WTC11 (cell line): Measurements from ENCODE around the gene ZFP62. TPM values are rescaled to one million over a fixed set of nuclear protein-coding genes. Genes with fewer than 3 reads are reported as not detected.
A peak's percentile ranks its signal among the peaks of the same experiment; 100 is the strongest.

Experiments used
- ATF1 ChIP-seq: sonication (generic); formaldehyde crosslinking; IDR thresholded peaks from 2 replicates; pipeline ENCODE4 v1.8.1; 2023; ENCODE audit warnings: mild to moderate bottlenecking, moderate library complexity, missing genetic modification reagents
- CBFB ChIP-seq: sonication (generic); formaldehyde crosslinking; IDR thresholded peaks from 2 replicates; pipeline ENCODE4 v1.8.1; 2022; ENCODE audit warnings: mild to moderate bottlenecking, low read depth, missing genetic modification reagents
- ELF4 ChIP-seq: sonication (generic); formaldehyde crosslinking; IDR thresholded peaks from 2 replicates; pipeline ENCODE4 v1.8.1; 2022; ENCODE audit warnings: low read depth, mild to moderate bottlenecking, moderate library complexity, missing genetic modification reagents
- EMX1 ChIP-seq: fragments of 250-450 bp; sonication (Bioruptor Pico); IDR thresholded peaks from 2 replicates; pipeline ENCODE4 v1.8.0; 2021; ENCODE audit warnings: mild to moderate bottlenecking
- ETV6 ChIP-seq: sonication (generic); formaldehyde crosslinking; IDR thresholded peaks from 2 replicates; pipeline ENCODE4 v1.8.1; 2022; ENCODE audit warnings: mild to moderate bottlenecking, missing genetic modification reagents
- FOXK1 ChIP-seq: sonication (generic); formaldehyde crosslinking; IDR thresholded peaks from 2 replicates; pipeline ENCODE4 v1.8.0; 2022; ENCODE audit warnings: mild to moderate bottlenecking, moderate library complexity, missing genetic modification reagents
- FOXP1 ChIP-seq: sonication (generic); formaldehyde crosslinking; IDR thresholded peaks from 2 replicates; pipeline ENCODE4 v1.8.0; 2022; ENCODE audit warnings: missing genetic modification reagents, mild to moderate bottlenecking, moderate library complexity, borderline replicate concordance
- JAZF1 ChIP-seq: fragments of 250-450 bp; sonication (Bioruptor Pico); IDR thresholded peaks from 2 replicates; pipeline ENCODE4 v1.9.0; 2021; ENCODE audit warnings: moderate library complexity, mild to moderate bottlenecking, inconsistent platforms
- KAT7 ChIP-seq: sonication (generic); formaldehyde crosslinking; IDR thresholded peaks from 2 replicates; pipeline ENCODE4 v1.8.1; 2023; ENCODE audit warnings: missing genetic modification reagents, mild to moderate bottlenecking, borderline replicate concordance
- MYBL2 ChIP-seq: sonication (generic); formaldehyde crosslinking; IDR thresholded peaks from 2 replicates; pipeline ENCODE4 v1.8.1; 2023; ENCODE audit warnings: mild to moderate bottlenecking, moderate library complexity, missing genetic modification reagents
- NFATC4 ChIP-seq: fragments of 250-450 bp; sonication (Bioruptor Pico); IDR thresholded peaks from 2 replicates; pipeline ENCODE4 v1.9.0; 2021; ENCODE audit warnings: mild to moderate bottlenecking
- NFE2L1 ChIP-seq: sonication (generic); formaldehyde crosslinking; IDR thresholded peaks from 2 replicates; pipeline ENCODE4 v1.8.1; 2023; ENCODE audit warnings: missing genetic modification reagents
- NR3C1 ChIP-seq: sonication (generic); formaldehyde crosslinking; conservative IDR thresholded peaks from 2 replicates; pipeline ENCODE4 v1.8.1; 2023; ENCODE audit warnings: low read depth, mild to moderate bottlenecking, missing genetic modification reagents
- SMAD3 ChIP-seq: sonication (generic); formaldehyde crosslinking; IDR thresholded peaks from 2 replicates; pipeline ENCODE4 v1.8.0; 2022; ENCODE audit warnings: missing genetic modification reagents, mild to moderate bottlenecking, borderline replicate concordance
- SMAD4 ChIP-seq: sonication (generic); formaldehyde crosslinking; IDR thresholded peaks from 2 replicates; pipeline ENCODE4 v1.8.0; 2022; ENCODE audit warnings: mild to moderate bottlenecking, missing genetic modification reagents
- TEAD4 ChIP-seq: sonication (generic); formaldehyde crosslinking; IDR thresholded peaks from 2 replicates; pipeline ENCODE4 v1.8.0; 2022; ENCODE audit warnings: mild to moderate bottlenecking, missing genetic modification reagents
- TP53 ChIP-seq: sonication (generic); formaldehyde crosslinking; IDR thresholded peaks from 2 replicates; pipeline ENCODE4 v1.8.1; 2023; ENCODE audit warnings: mild to moderate bottlenecking, missing genetic modification reagents
- ZNF219 ChIP-seq: sonication (generic); formaldehyde crosslinking; IDR thresholded peaks from 2 replicates; pipeline ENCODE4 v1.8.0; 2023; ENCODE audit warnings: missing genetic modification reagents, mild to moderate bottlenecking, borderline replicate concordance
- ZNF232 ChIP-seq: sonication (generic); formaldehyde crosslinking; IDR thresholded peaks from 2 replicates; pipeline ENCODE4 v1.8.0; 2022; ENCODE audit warnings: mild to moderate bottlenecking, missing genetic modification reagents
- ZNF263 ChIP-seq: sonication (generic); formaldehyde crosslinking; IDR thresholded peaks from 2 replicates; pipeline ENCODE4 v1.8.1; 2022; ENCODE audit warnings: low read depth, mild to moderate bottlenecking, moderate library complexity, missing genetic modification reagents
- ZNF317 ChIP-seq: sonication (generic); formaldehyde crosslinking; IDR thresholded peaks from 2 replicates; pipeline ENCODE4 v1.8.1; 2023; ENCODE audit warnings: low read depth, mild to moderate bottlenecking, moderate library complexity, missing genetic modification reagents, borderline replicate concordance
- total RNA-seq: library from RNA; stranded (reverse); gene quantifications from 3 replicates; pipeline ENCODE4 v1.2.3, GENCODE V29; 2021
- TF ChIP-seq, protein P1 (sequence below): sonication (generic); formaldehyde crosslinking; IDR thresholded peaks from 2 replicates; pipeline ENCODE4 v1.8.0; 2022; ENCODE audit warnings: mild to moderate bottlenecking, missing genetic modification reagents
- TF ChIP-seq, protein P2 (sequence below): sonication (generic); formaldehyde crosslinking; IDR thresholded peaks from 2 replicates; pipeline ENCODE4 v1.8.1; 2022; ENCODE audit warnings: low read depth, missing genetic modification reagents, borderline replicate concordance
- TF ChIP-seq, protein P3 (sequence below): sonication (generic); formaldehyde crosslinking; IDR thresholded peaks from 2 replicates; pipeline ENCODE4 v1.8.1; 2023; ENCODE audit warnings: mild to moderate bottlenecking, missing genetic modification reagents
- TF ChIP-seq, protein P4 (sequence below): fragments of 250-450 bp; sonication (Bioruptor Pico); IDR thresholded peaks from 2 replicates; pipeline ENCODE4 v1.8.0; 2021; ENCODE audit warnings: mild to moderate bottlenecking
- TF ChIP-seq, protein P5 (sequence below): sonication (generic); formaldehyde crosslinking; IDR thresholded peaks from 2 replicates; pipeline ENCODE4 v1.8.0; 2022; ENCODE audit warnings: mild to moderate bottlenecking, missing genetic modification reagents
- TF ChIP-seq, protein P6 (sequence below): sonication (generic); formaldehyde crosslinking; IDR thresholded peaks from 2 replicates; pipeline ENCODE4 v1.8.0; 2022; ENCODE audit warnings: mild to moderate bottlenecking, missing genetic modification reagents
- TF ChIP-seq, protein P7 (sequence below): sonication (generic); formaldehyde crosslinking; IDR thresholded peaks from 2 replicates; pipeline ENCODE4 v1.8.1; 2023; ENCODE audit warnings: mild to moderate bottlenecking, moderate library complexity, missing genetic modification reagents

The ZFP62 gene
- total RNA-seq, 1 experiment from 2014 or later, result 41.2 TPM

DNA sequence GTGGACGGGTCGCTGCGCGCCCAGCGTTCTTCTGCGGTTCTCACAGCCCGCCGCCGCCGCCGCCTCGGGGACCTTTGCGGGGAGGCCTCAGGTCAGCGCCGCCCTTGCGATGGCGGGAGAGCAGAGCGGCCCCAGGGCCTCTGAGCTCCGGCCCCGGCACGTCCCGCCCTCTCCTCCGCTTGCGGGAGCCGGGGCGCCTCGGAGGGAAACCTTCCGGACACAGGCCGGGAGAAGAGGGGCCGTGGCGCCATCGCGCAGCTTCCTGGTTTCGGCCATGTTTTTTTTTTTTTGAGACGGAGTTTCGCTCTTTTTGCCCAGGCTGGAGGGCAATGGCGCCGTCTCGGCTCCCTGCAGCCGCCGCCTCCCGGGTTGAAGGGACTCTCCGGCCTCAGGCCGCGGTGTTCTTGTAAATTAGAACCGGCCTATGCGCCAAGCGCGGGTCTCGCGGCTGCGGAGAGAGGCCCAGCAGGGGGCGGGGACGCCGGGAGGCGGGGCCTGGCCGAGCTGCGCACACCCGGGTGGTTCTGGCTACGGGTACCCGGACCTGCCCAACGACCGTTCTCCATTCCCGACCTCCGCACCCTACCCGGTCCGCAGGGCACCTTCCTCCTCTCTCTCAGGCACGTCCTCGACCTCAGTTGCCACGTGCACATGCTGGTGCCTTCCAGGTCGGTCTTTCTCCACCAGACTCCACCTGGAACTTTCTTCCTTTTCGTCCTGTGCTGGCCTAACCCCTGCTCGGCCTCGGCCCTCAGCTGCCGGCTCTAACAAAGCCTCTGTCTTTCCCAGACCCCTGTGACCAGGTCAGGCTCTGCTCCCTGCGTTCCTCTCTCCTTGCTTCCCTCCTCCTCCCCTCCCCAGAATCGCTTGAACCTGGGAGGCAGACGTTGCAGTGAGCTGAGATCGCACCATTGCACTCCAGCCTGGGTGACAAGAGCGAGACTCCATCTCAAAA lies 29.7 kb downstream of the ZFP62 start (continued):
- 0 out of 2 replicates have a peak, but pooled peaks have one; percentile 32 for TF ChIP-seq MYBL2 (CRISPR knock-in tag)
- peak; percentile 90 for TF ChIP-seq FOXP1 (CRISPR knock-in tag)
- TF ChIP-seq ATF1 (CRISPR knock-in tag), result no peak
- TF ChIP-seq, protein P1, sequence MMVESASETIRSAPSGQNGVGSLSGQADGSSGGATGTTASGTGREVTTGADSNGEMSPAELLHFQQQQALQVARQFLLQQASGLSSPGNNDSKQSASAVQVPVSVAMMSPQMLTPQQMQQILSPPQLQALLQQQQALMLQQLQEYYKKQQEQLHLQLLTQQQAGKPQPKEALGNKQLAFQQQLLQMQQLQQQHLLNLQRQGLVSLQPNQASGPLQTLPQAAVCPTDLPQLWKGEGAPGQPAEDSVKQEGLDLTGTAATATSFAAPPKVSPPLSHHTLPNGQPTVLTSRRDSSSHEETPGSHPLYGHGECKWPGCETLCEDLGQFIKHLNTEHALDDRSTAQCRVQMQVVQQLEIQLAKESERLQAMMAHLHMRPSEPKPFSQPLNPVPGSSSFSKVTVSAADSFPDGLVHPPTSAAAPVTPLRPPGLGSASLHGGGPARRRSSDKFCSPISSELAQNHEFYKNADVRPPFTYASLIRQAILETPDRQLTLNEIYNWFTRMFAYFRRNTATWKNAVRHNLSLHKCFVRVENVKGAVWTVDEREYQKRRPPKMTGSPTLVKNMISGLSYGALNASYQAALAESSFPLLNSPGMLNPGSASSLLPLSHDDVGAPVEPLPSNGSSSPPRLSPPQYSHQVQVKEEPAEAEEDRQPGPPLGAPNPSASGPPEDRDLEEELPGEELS, result peak; percentile 92
- no peak for TF ChIP-seq TP53 (CRISPR knock-in tag)
- TF ChIP-seq, protein P2, sequence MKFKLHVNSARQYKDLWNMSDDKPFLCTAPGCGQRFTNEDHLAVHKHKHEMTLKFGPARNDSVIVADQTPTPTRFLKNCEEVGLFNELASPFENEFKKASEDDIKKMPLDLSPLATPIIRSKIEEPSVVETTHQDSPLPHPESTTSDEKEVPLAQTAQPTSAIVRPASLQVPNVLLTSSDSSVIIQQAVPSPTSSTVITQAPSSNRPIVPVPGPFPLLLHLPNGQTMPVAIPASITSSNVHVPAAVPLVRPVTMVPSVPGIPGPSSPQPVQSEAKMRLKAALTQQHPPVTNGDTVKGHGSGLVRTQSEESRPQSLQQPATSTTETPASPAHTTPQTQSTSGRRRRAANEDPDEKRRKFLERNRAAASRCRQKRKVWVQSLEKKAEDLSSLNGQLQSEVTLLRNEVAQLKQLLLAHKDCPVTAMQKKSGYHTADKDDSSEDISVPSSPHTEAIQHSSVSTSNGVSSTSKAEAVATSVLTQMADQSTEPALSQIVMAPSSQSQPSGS (CRISPR knock-in tag), result no peak
- TF ChIP-seq, protein P3, sequence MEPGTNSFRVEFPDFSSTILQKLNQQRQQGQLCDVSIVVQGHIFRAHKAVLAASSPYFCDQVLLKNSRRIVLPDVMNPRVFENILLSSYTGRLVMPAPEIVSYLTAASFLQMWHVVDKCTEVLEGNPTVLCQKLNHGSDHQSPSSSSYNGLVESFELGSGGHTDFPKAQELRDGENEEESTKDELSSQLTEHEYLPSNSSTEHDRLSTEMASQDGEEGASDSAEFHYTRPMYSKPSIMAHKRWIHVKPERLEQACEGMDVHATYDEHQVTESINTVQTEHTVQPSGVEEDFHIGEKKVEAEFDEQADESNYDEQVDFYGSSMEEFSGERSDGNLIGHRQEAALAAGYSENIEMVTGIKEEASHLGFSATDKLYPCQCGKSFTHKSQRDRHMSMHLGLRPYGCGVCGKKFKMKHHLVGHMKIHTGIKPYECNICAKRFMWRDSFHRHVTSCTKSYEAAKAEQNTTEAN (CRISPR knock-in tag), result peak; percentile 80; the same call in 1 of the 2 replicates
- TF ChIP-seq, protein P4, sequence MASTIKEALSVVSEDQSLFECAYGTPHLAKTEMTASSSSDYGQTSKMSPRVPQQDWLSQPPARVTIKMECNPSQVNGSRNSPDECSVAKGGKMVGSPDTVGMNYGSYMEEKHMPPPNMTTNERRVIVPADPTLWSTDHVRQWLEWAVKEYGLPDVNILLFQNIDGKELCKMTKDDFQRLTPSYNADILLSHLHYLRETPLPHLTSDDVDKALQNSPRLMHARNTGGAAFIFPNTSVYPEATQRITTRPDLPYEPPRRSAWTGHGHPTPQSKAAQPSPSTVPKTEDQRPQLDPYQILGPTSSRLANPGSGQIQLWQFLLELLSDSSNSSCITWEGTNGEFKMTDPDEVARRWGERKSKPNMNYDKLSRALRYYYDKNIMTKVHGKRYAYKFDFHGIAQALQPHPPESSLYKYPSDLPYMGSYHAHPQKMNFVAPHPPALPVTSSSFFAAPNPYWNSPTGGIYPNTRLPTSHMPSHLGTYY, result no peak
- TF ChIP-seq, protein P5, sequence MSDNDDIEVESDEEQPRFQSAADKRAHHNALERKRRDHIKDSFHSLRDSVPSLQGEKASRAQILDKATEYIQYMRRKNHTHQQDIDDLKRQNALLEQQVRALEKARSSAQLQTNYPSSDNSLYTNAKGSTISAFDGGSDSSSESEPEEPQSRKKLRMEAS (CRISPR knock-in tag), result peak; percentile 96
- no peak for TF ChIP-seq ELF4
- TF ChIP-seq NFATC4 (CRISPR knock-in tag), result no peak
- TF ChIP-seq, protein P6, sequence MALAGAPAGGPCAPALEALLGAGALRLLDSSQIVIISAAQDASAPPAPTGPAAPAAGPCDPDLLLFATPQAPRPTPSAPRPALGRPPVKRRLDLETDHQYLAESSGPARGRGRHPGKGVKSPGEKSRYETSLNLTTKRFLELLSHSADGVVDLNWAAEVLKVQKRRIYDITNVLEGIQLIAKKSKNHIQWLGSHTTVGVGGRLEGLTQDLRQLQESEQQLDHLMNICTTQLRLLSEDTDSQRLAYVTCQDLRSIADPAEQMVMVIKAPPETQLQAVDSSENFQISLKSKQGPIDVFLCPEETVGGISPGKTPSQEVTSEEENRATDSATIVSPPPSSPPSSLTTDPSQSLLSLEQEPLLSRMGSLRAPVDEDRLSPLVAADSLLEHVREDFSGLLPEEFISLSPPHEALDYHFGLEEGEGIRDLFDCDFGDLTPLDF, result peak; percentile 62; the same call in 1 of the 2 replicates
- 0 out of 2 replicates have a peak, but pooled peaks have one; percentile 20 for TF ChIP-seq SMAD3 (CRISPR knock-in tag)
- no peak for TF ChIP-seq TEAD4
- 0 out of 2 replicates have a peak, but pooled peaks have one; percentile 23 for TF ChIP-seq ETV6 (CRISPR knock-in tag)
- TF ChIP-seq SMAD4 (CRISPR knock-in tag), result 0 out of 2 replicates have a peak, but pooled peaks have one; percentile 32
- 0 out of 2 replicates have a peak, but pooled peaks have one; percentile 18 for TF ChIP-seq KAT7 (CRISPR knock-in tag)
- 0 out of 2 replicates have a peak, but pooled peaks have one; percentile 26 for TF ChIP-seq ZNF263 (CRISPR knock-in tag)
- no peak for TF ChIP-seq NR3C1 (CRISPR knock-in tag)
- no peak for TF ChIP-seq ZNF317 (CRISPR knock-in tag)
- TF ChIP-seq, protein P7, sequence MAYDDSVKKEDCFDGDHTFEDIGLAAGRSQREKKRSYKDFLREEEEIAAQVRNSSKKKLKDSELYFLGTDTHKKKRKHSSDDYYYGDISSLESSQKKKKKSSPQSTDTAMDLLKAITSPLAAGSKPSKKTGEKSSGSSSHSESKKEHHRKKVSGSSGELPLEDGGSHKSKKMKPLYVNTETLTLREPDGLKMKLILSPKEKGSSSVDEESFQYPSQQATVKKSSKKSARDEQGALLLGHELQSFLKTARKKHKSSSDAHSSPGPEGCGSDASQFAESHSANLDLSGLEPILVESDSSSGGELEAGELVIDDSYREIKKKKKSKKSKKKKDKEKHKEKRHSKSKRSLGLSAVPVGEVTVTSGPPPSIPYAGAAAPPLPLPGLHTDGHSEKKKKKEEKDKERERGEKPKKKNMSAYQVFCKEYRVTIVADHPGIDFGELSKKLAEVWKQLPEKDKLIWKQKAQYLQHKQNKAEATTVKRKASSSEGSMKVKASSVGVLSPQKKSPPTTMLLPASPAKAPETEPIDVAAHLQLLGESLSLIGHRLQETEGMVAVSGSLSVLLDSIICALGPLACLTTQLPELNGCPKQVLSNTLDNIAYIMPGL (CRISPR knock-in tag), result peak; percentile 48; the same call in 1 of the 2 replicates
- 0 out of 2 replicates have a peak, but pooled peaks have one; percentile 30 for TF ChIP-seq EMX1 (CRISPR knock-in tag)
- no peak for TF ChIP-seq JAZF1 (CRISPR knock-in tag)
- TF ChIP-seq CBFB, result no peak
- TF ChIP-seq ZNF219, result peak; percentile 32; the same call in 1 of the 2 replicates
- TF ChIP-seq ZNF232 (CRISPR knock-in tag), result peak; percentile 75
- peak; percentile 90 for TF ChIP-seq NFE2L1 (CRISPR knock-in tag)
- peak; percentile 67; the same call in 1 of the 2 replicates for TF ChIP-seq FOXK1 (CRISPR knock-in tag)
